RCC 7860 (cell line): ENCODE results near the gene GTPBP3.

Source experiments
- DNase-seq: peaks from one replicate; pipeline ENCODE4 v3.0.0-alpha.2; 2015; ENCODE audit warnings: low spot score
- FAIRE-seq: peaks from 2 replicates; lab custom pipeline; 2012; peaks lifted over from hg19 to GRCh38; lab: Jason Lieb, UNC

GTPBP3 gene

DNA sequence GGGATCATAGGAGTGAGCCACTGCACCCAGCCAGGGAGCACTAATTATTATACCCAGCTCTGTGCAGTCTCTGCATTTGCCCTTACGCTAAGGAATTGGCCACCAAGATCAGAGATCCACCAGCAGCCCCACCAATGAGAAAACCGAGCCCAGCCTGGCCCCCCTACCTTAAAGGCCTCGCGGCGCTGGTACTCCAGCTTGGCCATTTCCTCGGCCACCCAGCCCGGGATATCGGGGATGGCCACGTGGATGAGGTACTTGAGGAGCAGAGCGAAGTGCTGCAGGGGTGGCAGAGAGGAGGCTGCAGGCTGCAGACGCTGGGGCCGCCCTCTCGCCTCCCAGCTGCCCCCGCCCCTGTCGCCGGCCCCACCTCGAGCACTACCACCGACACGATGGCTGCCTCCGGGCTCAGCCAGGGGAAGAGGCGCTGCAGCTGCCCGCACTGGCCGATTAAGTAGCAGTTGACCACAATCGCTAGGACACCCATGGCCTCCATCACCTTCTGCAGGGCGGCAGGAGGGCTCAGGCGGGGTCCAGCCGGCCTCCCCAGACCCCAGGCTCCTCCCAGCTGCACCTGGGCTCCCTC is 10.2 kb upstream of the GTPBP3 start:
- DNase-seq (no peak), FAIRE-seq (no peak)

DNA sequence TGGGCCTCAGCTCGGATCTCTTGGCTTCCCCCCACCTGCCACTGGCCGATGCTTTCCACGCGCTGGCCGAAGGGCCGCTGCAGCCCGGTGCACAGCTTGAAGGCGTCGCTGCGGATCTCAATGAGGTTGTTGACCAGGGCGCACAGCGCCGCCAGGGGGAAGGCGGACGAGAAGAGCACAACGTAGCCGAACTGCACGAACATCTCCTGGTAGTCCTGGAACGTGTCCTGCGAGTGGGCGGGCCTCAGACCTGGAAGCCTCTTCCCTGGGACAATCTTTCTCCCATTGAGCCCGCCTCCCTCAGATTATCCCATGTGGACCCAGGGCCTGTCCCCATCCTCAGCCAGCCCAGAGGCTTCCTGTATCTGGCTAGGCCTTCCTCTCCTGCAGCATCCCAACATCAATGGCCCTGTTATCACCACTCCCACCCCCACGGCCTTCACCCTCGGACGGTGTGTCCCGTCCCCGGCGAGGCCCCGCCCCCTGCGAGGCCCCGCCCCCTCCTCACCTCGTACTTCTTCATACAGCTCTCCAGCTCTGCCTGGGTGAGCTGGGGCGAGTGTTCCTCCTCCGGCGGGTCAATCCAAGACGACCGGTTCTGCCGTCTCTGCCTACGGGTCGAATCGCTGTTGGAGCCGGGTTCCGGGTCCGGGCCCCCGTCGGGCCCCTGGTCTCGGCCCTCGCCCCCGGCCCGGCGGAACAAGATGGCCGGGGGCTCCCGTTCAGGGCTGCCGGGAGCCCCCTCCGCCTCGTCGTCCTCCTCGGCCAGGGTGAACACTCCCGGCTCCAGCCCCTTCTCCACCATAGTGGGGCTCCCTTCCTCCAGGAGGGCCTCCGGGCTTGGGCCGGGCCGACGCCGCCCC is 9.5 kb upstream of the GTPBP3 start:
- FAIRE-seq: no peak
- no peak for DNase-seq

DNA sequence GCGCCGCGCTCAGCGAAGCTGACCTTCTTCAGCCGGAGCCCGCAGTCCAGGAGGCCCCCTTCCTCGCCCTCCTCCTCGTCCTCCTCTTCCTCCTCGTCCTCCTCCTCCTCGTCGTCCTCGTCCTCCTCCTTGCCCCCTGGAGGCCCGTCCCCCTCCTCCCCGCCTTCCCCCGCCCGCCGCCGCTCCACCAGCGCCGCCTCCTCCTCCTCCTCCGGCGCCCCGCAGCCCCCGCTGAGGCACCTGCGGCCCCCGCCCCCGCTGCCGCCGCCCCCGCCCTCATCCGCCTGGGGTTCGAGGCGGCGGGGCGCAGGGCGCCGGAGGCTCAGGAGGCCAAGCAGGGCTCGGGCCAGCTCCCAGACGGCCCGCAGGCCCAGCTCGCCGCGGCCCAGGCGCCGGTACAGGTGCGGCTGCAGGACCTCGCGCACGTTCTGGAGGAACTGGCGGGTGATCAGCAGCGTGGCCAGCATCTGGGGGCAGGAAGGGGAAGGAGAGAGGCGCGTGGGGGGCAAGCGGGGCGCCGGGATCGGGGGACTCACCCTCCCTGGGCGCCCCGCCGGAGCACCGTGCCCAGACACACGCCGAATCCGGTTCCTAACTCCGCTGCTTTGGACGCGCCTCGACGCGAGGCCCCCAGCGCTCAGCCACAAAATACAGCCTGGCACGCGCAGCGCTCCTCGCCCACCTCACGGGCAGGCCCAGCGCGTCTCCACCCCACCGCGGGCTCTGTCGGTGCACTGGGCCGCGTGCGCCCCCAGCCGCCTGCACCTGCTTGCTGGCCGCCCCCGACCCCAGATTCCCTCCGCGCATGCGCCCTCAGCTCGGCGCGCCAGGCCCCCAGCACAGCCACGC is 8.6 kb upstream of the GTPBP3 start:
- DNase-seq: no peak
- FAIRE-seq: no peak

DNA sequence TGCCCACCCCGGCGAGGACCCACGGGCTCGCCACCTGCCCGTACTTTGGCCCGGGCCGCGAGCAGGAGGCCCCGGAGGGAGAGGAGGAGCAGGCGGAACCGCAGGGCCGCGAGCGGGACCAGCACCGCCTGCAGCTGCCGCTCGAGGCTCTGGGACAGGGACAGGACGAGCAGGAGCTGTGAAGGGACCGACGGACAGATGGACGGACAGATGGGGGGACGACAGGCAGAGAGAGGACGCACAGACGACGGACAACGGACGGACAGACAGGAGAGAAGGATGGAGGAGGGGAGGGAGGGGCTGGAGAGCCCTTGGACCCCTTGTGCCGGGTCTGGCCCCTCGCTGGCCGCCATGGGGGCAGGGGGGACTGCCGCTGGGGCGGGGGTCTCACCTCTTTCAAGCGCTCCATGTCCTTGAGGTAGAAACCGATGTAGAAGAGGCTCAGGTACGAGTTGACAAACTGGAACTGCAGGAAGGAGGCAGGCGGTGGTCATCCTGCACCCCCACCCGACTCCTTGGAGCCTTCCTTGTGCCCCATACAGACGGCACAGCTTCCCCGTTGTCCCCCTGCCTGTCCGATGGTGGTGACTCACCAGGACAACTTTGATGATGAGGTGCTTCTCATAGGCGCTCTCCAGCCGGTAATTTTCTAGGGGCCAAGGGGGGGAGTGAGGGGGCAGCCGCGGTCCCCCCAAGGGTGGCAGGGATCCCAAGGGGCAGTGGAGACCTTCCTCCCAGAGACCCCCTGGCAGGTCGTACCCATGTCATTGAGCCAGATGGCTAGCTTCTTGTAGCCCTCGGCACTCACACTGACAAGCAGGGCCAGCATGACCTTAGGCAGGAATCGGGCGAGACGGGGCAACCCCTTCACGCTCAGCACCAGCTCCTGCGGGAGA is 7.7 kb upstream of the GTPBP3 start:
- no peak for FAIRE-seq
- DNase-seq: no peak

DNA sequence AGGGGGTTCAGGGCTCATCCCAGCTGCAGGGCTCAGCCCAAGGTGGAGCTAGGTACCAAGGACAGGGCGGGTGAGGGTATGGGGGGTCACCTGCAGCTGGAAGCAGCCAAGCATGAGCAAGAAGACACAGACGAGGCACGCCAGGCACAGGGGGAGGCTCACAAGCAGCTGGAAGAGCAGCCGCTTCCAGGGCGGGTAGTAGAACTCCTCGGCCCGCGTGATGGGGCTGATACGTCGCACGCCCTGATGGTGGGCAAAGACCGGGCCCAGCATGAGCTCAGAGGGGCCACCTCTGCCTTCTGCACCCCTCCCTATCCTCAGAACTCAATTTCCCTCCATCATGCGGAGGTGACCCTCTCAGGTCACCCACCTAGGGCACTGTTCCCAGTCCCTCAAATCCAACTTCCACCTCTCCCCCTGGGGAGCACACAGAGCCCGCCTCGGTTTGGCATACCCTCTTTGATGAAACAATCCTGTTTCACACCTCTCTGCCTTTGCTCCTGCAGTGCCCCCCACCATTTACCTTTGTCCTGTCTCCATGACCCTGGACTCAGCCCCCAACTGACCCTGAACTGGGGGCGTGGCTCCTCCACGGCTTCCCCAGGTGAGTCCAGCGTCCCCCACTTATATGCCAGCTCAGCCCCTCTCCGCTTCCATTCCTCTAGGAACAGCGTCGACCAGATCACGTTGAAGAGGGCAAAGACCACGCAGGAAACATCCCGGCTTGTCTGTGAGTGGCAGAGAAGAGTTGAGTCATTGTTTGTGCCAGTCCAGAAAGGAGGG is 6.9 kb upstream of the GTPBP3 start:
- no peak for FAIRE-seq
- no peak for DNase-seq

DNA sequence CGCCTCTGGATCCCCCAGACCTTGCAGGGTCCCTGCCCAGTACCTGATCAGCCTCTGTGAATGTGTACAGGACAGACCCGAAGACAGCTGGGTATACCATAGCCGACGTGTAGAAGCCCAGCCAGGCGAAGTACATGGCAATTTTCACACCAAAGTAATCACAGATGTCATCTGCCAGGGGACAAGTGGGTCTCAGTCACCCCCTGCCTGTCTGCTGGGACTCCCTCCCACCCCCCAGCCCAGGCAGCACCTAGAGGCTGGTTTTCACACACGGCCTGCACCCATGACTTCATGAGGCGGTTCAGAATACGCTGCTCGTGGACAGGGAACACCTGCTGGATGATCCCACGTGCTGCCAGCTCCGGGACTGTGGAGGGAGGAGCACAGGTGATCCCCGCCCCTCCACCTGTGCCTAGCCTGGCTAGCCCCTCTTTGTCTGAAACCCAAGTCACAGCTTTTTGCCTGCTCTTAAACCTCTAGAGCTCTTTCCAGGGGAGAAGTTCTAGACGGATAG is 6.3 kb upstream of the GTPBP3 start:
- DNase-seq: no peak
- no peak for FAIRE-seq

DNA sequence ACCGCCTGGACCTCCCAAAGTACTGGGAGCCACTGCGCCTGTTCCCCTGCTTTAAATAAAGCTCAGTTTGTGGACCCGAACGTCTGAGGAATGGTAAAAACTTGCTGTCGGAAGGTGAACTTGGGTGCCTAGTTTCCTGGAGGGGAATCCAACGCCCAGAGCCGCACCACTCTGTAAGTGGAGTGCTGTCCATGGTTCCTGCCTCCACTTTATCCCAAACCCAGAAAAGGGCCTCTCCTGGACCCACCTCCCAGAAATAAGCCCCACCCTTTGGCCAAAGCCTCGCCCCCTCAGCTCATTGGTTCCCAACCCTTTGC is 5.0 kb upstream of the GTPBP3 start:
- DNase-seq (no peak), FAIRE-seq (no peak)

DNA sequence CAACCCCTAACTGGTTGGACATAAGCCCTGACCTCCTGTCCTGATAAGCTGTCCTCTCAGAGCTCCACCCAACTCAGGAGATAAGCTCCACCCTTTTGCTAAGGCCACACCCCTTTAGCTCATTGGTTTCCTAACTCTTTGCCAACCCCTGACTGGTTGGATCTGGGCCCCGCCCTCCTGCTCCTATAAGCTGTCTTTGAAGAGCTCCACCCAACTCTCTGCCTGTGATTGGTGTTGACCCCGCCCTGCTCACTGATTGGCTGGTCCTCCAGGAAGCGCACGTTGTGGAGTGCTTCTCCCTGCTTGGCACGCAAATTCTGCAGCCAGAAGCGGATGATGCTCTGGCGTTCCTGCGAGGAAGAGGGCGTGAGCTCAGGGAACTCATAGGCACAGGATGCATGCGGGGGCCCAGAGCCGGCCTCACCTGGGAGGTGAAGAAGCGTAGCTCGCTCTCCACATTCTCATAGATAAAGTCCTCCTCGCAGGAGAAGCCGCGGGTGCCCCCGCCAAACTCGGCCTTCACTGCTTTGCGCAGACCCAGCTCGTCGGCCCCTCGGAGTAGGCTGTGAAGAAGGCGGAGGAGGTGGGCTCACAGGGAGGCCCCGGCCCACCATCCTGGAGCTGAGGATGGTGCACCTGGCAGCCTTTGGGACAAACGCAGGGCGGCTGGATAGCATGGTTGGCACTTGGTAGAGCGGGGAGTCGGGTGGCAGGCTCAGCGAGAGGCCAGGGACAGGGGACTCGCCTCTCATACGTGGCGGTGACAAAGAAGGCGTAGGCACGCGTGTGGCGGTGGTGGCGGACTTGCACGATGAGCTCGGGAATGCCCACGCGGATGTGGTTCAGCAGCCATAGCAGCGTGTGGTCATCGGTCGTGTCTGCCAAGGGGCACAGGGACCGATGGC is 4.4 kb upstream of the GTPBP3 start:
- no peak for FAIRE-seq
- peak; percentile 18 for DNase-seq

DNA sequence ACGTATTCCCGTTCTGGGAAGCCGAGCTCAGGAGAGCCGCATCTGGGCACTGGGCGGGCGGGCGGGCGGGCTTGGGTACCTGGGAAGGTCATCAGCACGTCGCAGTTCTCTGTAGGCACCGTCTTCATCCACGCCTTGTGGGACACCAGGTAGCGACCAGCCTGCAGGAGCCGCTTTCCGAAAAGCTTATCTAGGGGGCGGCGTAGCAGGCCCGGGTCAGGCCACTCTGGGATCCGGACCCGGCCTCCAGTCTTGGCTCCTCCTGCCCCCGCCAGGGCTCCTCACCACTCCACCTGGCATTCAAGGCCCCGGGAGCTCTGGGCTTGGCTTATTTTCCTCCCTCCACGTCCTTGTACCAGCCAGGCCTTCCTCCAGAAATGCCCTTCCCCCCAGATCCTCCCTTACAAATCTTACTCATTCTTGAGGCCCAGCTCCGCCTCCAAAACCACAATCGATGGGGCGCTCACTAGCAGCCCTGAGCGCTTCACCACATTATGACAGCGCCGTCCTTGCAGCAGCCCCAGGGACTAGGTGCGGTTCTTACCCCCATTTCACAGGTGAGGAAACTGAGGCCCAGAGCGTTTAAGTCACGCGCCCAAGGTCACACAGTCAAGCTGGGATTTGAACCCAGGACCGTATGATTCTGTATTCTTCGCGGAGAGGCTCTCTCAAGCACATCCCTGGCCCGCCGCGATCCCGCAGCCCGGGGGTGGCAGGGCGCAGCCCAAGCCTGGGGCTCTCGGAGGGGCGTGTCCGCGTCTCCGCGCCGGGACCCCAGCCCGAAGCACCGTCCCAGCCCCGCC is 3.5 kb upstream of the GTPBP3 start:
- FAIRE-seq (peak; percentile 77), DNase-seq (peak; percentile 77)

DNA sequence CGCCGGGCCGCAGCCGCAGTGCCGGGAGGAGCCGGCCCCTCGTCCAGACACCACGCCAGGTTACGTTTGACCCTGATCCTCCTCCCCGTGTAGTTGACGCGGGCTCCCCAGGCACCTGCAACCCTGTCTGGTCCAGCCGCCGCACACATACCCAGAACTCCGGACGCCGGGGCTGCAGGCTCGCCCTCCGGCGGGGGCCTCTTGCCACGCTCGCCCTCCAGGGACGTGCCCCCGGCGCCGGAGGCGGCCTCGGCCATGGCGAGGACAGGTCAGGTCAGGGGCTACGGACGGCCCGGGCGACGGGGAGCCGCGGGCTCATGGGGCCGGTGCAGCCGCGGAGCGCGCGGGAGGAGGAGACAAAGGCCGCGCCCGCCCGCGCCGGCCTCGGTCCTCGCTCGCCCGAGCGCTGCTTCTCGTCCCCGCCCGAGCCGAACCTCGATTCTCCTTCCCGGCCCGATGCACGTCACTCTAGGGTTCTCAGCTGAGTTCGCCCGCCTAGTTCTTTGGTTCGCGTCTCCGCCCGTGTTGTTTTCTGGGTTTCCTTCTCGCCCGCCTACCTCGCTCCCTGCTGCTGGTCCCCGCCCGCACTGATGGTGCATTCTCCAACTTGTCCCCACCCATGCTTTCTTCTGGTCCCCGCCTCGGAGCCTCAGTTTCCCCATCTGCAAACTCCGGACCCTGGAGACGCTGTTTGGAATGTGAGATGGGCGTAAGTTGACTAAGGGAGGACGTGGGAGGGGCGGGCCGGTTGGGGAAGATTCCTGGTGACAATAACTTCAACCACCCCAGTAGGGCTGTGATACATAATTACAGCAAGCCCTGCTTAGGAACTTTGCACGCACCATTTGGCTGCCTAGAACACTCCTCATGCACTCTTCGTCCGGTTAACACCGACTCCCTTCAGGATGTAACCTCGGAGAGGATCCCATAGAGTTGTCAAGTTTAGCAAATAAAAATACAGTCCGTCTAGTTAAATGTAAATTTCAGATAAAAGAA is 2.6 kb upstream of the GTPBP3 start, which contains the start of gene ANO8:
Gene ANO8, minus strand, starts transcription at position 442 of the 996 bp plus-strand sequence. Its CDS starts 185 bp downstream, at position 257.
- peak; percentile 87 for DNase-seq
- peak; percentile 65 for FAIRE-seq

DNA sequence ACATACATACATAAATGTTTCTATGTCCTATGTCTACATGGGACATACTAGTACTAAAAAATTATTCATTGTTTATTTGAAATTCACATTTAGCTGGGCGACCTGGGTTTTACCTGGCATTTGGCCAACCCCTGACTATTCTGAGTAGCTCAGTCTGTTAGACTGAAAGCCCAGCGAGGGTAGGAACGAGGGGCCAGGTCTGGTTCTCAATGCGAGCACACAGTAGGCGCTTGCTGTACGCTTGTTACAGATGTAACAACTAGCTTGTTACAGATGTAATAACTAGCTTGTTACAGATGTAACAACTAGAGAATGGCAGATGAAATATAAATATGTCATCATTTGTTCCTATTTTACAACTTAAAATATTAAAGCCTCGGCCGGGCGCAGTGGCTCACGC is 1.8 kb upstream of the GTPBP3 start:
- no peak for FAIRE-seq
- DNase-seq: no peak

DNA sequence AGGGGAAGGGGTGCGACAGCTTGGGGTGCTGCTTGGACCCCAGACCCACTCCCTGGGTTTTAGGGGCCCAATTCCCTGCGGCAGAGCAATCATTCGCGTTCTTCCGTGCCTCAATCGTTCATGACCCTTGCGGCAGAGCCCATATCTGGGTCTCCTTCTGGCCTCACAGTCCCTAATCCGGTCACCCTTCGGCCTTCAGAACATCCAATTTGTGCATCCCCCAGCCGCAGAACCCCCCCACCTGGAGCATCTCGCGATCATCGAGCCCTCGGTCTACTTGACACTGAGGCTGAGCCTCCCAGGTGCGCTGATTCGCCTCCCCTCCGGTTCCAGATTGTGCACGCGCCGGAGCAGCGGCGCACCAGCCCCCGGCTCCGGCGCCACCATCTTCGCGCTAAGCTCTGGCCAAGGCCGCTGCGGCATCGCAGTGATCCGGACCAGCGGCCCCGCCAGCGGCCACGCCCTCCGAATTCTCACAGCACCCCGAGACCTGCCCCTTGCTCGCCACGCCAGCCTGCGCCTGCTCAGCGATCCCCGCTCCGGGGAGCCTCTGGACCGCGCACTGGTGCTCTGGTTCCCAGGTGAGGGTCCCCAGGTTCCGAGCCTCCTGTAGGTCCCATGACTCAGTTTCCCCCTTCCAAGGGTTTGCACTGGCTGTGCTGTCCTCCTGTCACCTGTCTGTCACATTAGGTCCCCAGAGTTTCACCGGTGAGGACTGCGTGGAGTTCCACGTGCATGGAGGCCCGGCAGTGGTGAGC is 501 bp downstream of the GTPBP3 start:
- no peak for DNase-seq
- no peak for FAIRE-seq

DNA sequence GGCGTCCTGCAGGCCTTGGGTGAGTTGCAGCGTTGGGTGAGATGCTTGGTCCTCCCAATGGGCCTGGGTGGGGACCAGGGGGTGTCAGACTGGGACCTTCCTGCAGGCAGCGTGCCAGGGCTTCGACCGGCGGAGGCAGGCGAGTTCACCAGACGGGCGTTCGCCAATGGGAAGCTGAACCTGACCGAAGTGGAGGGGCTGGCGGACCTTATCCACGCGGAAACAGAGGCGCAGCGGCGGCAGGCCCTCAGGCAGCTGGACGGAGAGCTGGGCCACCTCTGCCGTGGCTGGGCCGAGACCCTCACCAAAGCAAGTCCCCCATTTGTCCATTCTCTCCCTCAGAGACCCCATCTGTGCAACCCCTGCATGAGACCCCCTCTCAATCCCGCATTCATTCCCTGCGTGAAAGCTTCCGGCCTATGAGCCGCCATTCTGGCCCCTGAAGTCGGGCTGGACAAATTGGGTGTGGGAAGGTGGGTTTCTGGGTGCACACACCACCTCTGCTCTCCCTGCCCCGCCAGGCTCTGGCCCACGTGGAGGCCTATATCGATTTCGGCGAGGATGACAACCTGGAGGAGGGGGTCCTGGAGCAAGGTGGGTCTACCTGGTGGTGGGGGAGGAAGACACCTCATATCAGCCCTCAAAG is 1.2 kb downstream of the GTPBP3 start:
- DNase-seq (no peak), FAIRE-seq (no peak)

DNA sequence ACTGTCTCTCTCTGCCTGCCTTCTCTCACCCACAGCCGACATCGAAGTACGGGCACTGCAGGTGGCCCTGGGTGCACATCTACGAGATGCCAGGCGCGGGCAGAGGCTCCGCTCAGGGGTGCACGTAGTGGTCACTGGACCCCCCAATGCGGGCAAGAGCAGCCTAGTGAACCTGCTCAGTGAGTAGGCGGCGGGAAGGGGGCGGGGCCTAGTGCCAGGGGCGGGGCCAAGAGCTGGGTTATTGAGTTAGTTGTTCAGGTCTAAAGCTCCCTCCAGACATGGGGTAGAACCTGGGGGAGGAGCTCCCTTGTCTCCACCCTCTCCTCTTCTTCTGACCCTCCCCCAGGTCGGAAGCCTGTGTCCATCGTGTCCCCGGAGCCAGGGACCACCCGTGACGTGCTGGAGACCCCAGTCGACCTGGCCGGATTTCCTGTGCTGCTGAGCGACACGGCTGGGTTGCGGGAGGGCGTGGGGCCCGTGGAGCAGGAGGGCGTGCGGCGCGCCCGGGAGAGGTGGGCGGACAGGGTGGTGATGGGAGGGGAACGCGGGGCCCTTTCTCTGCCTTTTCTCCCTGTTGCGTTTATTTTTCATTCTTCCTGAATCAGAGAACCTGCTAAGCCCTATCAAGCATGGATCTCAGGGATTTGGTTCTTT is 1.9 kb downstream of the GTPBP3 start:
- no peak for FAIRE-seq
- DNase-seq: no peak

DNA sequence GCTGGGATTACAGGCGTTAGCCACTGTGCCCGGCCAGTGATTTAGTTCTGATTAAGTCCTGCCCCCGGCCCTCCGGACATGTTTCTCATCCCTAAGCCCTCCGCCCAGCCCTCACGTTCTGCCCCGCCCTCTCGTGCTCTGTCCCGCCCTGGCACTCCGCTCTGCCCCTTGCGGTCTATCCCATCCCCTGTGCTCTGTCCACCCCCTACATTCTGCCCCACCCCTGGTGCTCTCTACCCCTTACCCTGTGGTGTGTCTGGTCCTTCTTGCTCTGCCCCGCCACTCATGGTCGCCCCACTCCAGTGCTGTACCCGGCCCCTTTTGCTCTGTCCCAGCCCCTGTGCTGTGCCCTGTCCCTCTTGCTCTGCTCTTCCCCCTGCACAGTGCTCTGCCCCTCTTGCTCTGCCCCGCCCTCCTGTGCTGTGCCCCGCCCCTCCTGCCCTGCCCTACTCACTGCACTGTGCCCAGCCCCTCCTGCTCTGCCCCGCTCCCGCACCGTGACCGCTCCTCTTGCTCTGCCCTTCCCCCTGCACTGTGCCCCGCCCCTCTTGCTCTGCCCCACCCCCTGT is 3.0 kb downstream of the GTPBP3 start:
- FAIRE-seq: no peak

More for the DNA sequence above, 3.0 kb downstream of the GTPBP3 start:
- no peak for DNase-seq
